Skin of body (tissue), 2 donors: ENCODE measurements around the gene GPR35. TPM values are rescaled to one million over a fixed set of nuclear protein-coding genes. Genes with fewer than 3 reads are reported as not detected.

Source experiments
- DNase-seq: peaks from one replicate; lab custom pipeline; 2025; lab: John Stamatoyannopoulos, UW
- total RNA-seq: library from RNA; depleted of rRNA; stranded (reverse); fragments of >200 nt; gene quantifications from one replicate; pipeline ENCODE4 v1.2.3, GENCODE V29; 2014

The GPR35 gene
- 0.99 TPM for total RNA-seq

- no peak for DNase-seq
Measured at GRCh38 chr2:240624950-240625621, at the start of gene GPR35. GPR35 (plus strand) TSS chr2:240625480; CDS start chr2:240629953, 4,473 bp downstream.

- no peak for DNase-seq
Measured at GRCh38 chr2:240576036-240576435, 49.2 kb upstream of the GPR35 start.

- DNase-seq: no peak
Measured at GRCh38 chr2:240576436-240577205, 48.7 kb upstream of the GPR35 start.

GRCh38 chr2:240577281-240578109 lies 47.8 kb upstream of the GPR35 start:
- DNase-seq: no peak

GRCh38 chr2:240578110-240578450 lies 47.2 kb upstream of the GPR35 start:
- DNase-seq: no peak

GRCh38 chr2:240578488-240578887 lies 46.8 kb upstream of the GPR35 start:
- no peak for DNase-seq

- DNase-seq: no peak
Measured at GRCh38 chr2:240579071-240579762, 46.1 kb upstream of the GPR35 start.

- no peak for DNase-seq
Measured at GRCh38 chr2:240579771-240580614, 45.3 kb upstream of the GPR35 start.

- DNase-seq: no peak
Measured at GRCh38 chr2:240581811-240582210, 43.5 kb upstream of the GPR35 start.

GRCh38 chr2:240582781-240583180 lies 42.5 kb upstream of the GPR35 start:
- no peak for DNase-seq

- no peak for DNase-seq
Measured at GRCh38 chr2:240583774-240584173, 41.5 kb upstream of the GPR35 start.

- no peak for DNase-seq
Measured at GRCh38 chr2:240584486-240585031, 40.7 kb upstream of the GPR35 start.

GRCh38 chr2:240585101-240585500 lies 40.2 kb upstream of the GPR35 start:
- no peak for DNase-seq

GRCh38 chr2:240585681-240586197 lies 39.5 kb upstream of the GPR35 start:
- no peak for DNase-seq

GRCh38 chr2:240586198-240586918 lies 38.9 kb upstream of the GPR35 start, which contains the start of gene CAPN10:
CAPN10 (plus strand) TSS chr2:240586734; CDS start chr2:240586912, 178 bp downstream.
- DNase-seq: peak; percentile 94

- no peak for DNase-seq
Measured at GRCh38 chr2:240586919-240587800, 38.1 kb upstream of the GPR35 start.

- DNase-seq: no peak
Measured at GRCh38 chr2:240588006-240588655, 37.1 kb upstream of the GPR35 start.

GRCh38 chr2:240588669-240589068 lies 36.6 kb upstream of the GPR35 start:
- DNase-seq: no peak
